ENCODE results near the gene GFOD1.

Gene GFOD1

GRCh38 chr6:13411484-13411883, 75.9 kb downstream of the GFOD1 start:
- Histone ChIP-seq H3K4me3 (ENCODE audit: extremely low read depth, insufficient read depth, low read length, poor library complexity, severe bottlenecking) (no peak overlapping the region), H3K9me3 (ENCODE audit: control insufficient read depth, low read length) (no peaks in the 10 kb centered on the region), H3K36me3 (ENCODE audit: control insufficient read depth, insufficient read depth, low read length) (peaks cover 5% of the 10 kb centered on the region), H3K27ac (ENCODE audit: low read depth, low read length, severe bottlenecking) (no peak overlapping the region), H3K4me1 (ENCODE audit: control insufficient read depth, insufficient read depth, low read length, poor library complexity, severe bottlenecking) (peaks cover 14% of the 10 kb centered on the region)
- 95 to 97% methylated on average over 8 of the region's 8 CpGs for WGBS, 2 experiments (ENCODE audit: insufficient coverage in 2 of 2)

DNA sequence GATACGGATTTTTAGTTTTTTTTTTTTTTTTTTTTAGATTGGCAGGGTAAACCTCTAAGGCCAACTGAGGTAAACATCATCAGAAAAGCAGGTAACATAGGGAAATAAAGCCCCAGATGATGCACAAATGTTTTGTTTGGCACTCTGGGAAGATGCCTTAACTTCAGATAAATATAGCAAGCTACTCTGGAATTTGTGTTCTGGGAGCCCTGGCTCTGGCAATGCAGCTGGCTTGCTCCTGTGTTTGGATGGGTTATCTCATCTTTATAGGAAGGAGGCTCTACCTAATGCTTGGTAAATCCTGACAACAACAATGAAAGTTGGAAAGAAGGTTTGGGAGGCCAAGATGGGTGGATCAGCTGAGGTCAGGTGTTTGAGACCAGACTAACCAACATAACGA, 77.4 kb downstream of the GFOD1 start:
- Histone ChIP-seq H3K36me3 (ENCODE audit: control insufficient read depth, insufficient read depth, low read length) (no peaks in the 10 kb centered on the region), H3K4me3 (ENCODE audit: extremely low read depth, insufficient read depth, low read length, poor library complexity, severe bottlenecking) (no peak overlapping the region), H3K9me3 (ENCODE audit: control insufficient read depth, low read length) (no peaks in the 10 kb centered on the region), H3K27ac (ENCODE audit: low read depth, low read length, severe bottlenecking) (no peak overlapping the region), H3K4me1 (ENCODE audit: control insufficient read depth, insufficient read depth, low read length, poor library complexity, severe bottlenecking) (peaks cover 14% of the 10 kb centered on the region)
- WGBS, 2 experiments (ENCODE audit: insufficient coverage in 2 of 2) = 86 to 100% methylated on average over 1 of the region's 2 CpGs

GRCh38 chr6:13407709-13408695, 79.4 kb downstream of the GFOD1 start:
- Histone ChIP-seq H3K27ac (ENCODE audit: low read depth, low read length, severe bottlenecking) (no peak overlapping the region), H3K4me1 (ENCODE audit: control insufficient read depth, insufficient read depth, low read length, poor library complexity, severe bottlenecking) (peaks cover 20% of the 10 kb centered on the region), H3K36me3 (ENCODE audit: control insufficient read depth, insufficient read depth, low read length) (no peaks in the 10 kb centered on the region), H3K9me3 (ENCODE audit: control insufficient read depth, low read length) (no peaks in the 10 kb centered on the region), H3K4me3 (ENCODE audit: extremely low read depth, insufficient read depth, low read length, poor library complexity, severe bottlenecking) (no peak overlapping the region)
- 96 to 100% methylated on average over 9 to 10 of the region's 12 CpGs for WGBS, 2 experiments (ENCODE audit: insufficient coverage in 2 of 2)

GRCh38 chr6:13407368-13407708, 80.1 kb downstream of the GFOD1 start:
- H3K4me3 ChIP-seq (ENCODE audit: extremely low read depth, insufficient read depth, low read length, poor library complexity, severe bottlenecking) = no peak overlapping the region
- no peaks in the 10 kb centered on the region for H3K9me3 ChIP-seq (ENCODE audit: control insufficient read depth, low read length)
- peaks cover 20% of the 10 kb centered on the region for H3K4me1 ChIP-seq (ENCODE audit: control insufficient read depth, insufficient read depth, low read length, poor library complexity, severe bottlenecking)
- no peaks in the 10 kb centered on the region for H3K36me3 ChIP-seq (ENCODE audit: control insufficient read depth, insufficient read depth, low read length)
- no peak overlapping the region for H3K27ac ChIP-seq (ENCODE audit: low read depth, low read length, severe bottlenecking)
- WGBS, 2 experiments (ENCODE audit: insufficient coverage in 2 of 2) = 94 to 95% methylated on average over 2 to 3 of the region's 3 CpGs

DNA sequence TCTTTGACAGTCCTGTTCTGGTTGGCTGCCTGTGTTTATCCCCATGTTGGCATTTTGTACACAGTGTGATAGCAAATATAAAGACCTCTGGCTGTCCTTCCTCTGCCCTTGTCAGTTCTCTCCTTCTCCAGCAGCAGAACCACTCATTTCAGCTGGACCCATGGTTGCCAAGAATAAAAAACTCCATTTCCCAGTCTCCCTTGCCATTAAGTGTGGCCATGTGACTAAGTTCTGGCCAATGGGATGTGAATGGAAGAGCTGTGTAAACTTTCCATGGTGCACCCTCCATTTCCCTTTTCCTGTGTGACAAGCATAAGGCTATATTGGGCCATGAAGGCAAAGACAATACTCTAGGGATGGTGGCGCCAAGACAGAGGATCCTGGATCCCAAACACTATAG, 80.6 kb downstream of the GFOD1 start:
- no peaks in the 10 kb centered on the region for H3K9me3 ChIP-seq (ENCODE audit: control insufficient read depth, low read length)
- 100% methylated on average over 1 of the region's 1 CpG for WGBS, 2 experiments (ENCODE audit: insufficient coverage in 2 of 2)
- no peak overlapping the region for H3K27ac ChIP-seq (ENCODE audit: low read depth, low read length, severe bottlenecking)
- peaks cover 20% of the 10 kb centered on the region for H3K4me1 ChIP-seq (ENCODE audit: control insufficient read depth, insufficient read depth, low read length, poor library complexity, severe bottlenecking)
- H3K4me3 ChIP-seq (ENCODE audit: extremely low read depth, insufficient read depth, low read length, poor library complexity, severe bottlenecking) = no peak overlapping the region
- no peaks in the 10 kb centered on the region for H3K36me3 ChIP-seq (ENCODE audit: control insufficient read depth, insufficient read depth, low read length)

- WGBS, 2 experiments (ENCODE audit: insufficient coverage in 2 of 2) = 97 to 100% methylated on average over 4 of the region's 10 CpGs
- peaks cover 20% of the 10 kb centered on the region for H3K4me1 ChIP-seq (ENCODE audit: control insufficient read depth, insufficient read depth, low read length, poor library complexity, severe bottlenecking)
- H3K27ac ChIP-seq (ENCODE audit: low read depth, low read length, severe bottlenecking) = no peak overlapping the region
- H3K36me3 ChIP-seq (ENCODE audit: control insufficient read depth, insufficient read depth, low read length) = no peaks in the 10 kb centered on the region
- H3K4me3 ChIP-seq (ENCODE audit: extremely low read depth, insufficient read depth, low read length, poor library complexity, severe bottlenecking) = no peak overlapping the region
- no peaks in the 10 kb centered on the region for H3K9me3 ChIP-seq (ENCODE audit: control insufficient read depth, low read length)
These were observed 81.4 kb downstream of the GFOD1 start for GRCh38 chr6:13405961-13406477.

GRCh38 chr6:13404892-13405254, 82.5 kb downstream of the GFOD1 start:
- H3K4me3 ChIP-seq (ENCODE audit: extremely low read depth, insufficient read depth, low read length, poor library complexity, severe bottlenecking) = no peak overlapping the region
- no peak overlapping the region for H3K27ac ChIP-seq (ENCODE audit: low read depth, low read length, severe bottlenecking)
- no peaks in the 10 kb centered on the region for H3K36me3 ChIP-seq (ENCODE audit: control insufficient read depth, insufficient read depth, low read length)
- H3K4me1 ChIP-seq (ENCODE audit: control insufficient read depth, insufficient read depth, low read length, poor library complexity, severe bottlenecking) = peaks cover 10% of the 10 kb centered on the region
- H3K9me3 ChIP-seq (ENCODE audit: control insufficient read depth, low read length) = no peaks in the 10 kb centered on the region

- H3K4me1 ChIP-seq (ENCODE audit: control insufficient read depth, insufficient read depth, low read length, poor library complexity, severe bottlenecking) = peaks cover 10% of the 10 kb centered on the region
- H3K9me3 ChIP-seq (ENCODE audit: control insufficient read depth, low read length) = no peaks in the 10 kb centered on the region
- WGBS, 2 experiments (ENCODE audit: insufficient coverage in 2 of 2) = 80 to 100% methylated on average over 1 to 4 of the region's 5 CpGs
- peak overlapping the region; percentile 41 for H3K27ac ChIP-seq (ENCODE audit: low read depth, low read length, severe bottlenecking)
- H3K36me3 ChIP-seq (ENCODE audit: control insufficient read depth, insufficient read depth, low read length) = no peaks in the 10 kb centered on the region
- no peak overlapping the region for H3K4me3 ChIP-seq (ENCODE audit: extremely low read depth, insufficient read depth, low read length, poor library complexity, severe bottlenecking)
These were observed 83.0 kb downstream of the GFOD1 start for GRCh38 chr6:13404228-13404891.

DNA sequence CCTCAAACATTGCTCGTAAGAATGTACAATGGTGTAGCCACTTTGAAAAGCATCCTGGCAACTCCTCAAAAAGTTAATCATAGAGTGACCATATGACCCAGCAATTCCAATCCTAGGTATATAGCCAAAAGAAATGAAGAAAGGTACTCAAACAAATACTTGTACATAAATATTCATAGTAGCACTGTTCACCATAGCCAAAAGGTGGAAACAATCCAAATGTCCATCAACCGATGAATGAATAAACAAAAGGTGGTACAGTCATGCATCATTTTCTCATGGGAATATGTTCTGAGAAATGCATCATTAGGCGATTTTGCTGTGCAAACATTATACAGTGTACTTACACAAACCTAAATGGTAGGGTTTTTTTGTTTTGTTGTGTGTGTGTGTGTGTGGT, 84.7 kb downstream of the GFOD1 start:
- no peaks in the 10 kb centered on the region for H3K36me3 ChIP-seq (ENCODE audit: control insufficient read depth, insufficient read depth, low read length)
- WGBS, 2 experiments (ENCODE audit: insufficient coverage in 2 of 2) = 100% methylated on average over 1 to 2 of the region's 3 CpGs
- H3K9me3 ChIP-seq (ENCODE audit: control insufficient read depth, low read length) = no peaks in the 10 kb centered on the region
- H3K4me1 ChIP-seq (ENCODE audit: control insufficient read depth, insufficient read depth, low read length, poor library complexity, severe bottlenecking) = peaks cover 19% of the 10 kb centered on the region
- H3K4me3 ChIP-seq (ENCODE audit: extremely low read depth, insufficient read depth, low read length, poor library complexity, severe bottlenecking) = no peak overlapping the region
- H3K27ac ChIP-seq (ENCODE audit: low read depth, low read length, severe bottlenecking) = no peak overlapping the region

DNA sequence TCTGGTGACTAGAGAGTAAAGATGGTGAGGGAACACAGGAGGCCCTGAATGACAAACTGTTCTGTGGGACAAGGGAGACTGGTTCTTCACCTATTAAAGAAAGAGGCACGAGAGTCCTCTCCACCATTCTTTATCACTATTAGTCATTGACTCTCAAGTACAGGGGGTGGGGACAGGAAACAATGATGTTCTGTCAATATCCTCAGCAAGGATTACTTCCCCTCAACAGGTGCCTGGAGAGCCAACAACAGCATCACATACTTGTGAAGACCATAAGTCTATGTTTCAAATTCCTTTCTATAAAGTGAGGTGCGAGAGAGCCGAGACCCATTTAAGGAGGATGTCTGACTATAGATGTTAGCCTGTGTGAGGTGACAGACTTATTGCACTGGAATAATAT, 86.6 kb downstream of the GFOD1 start:
- Histone ChIP-seq H3K36me3 (ENCODE audit: control insufficient read depth, insufficient read depth, low read length) (no peaks in the 10 kb centered on the region), H3K4me1 (ENCODE audit: control insufficient read depth, insufficient read depth, low read length, poor library complexity, severe bottlenecking) (peaks cover 19% of the 10 kb centered on the region), H3K4me3 (ENCODE audit: extremely low read depth, insufficient read depth, low read length, poor library complexity, severe bottlenecking) (no peak overlapping the region), H3K9me3 (ENCODE audit: control insufficient read depth, low read length) (no peaks in the 10 kb centered on the region), H3K27ac (ENCODE audit: low read depth, low read length, severe bottlenecking) (no peak overlapping the region)
- WGBS, 2 experiments (ENCODE audit: insufficient coverage in 2 of 2) = 100% methylated on average over 2 of the region's 3 CpGs; no CpG with 5 or more reads in 1 of the 2 experiments

Data from mesodermal cell (in vitro differentiated cells).